ENCODE data around the gene TTLL11.
"Not testable (repeated sequence)": the region's sequence is repeated elsewhere in the genome, so short reads cannot be mapped to it uniquely, and the experiment has no call there.

The TTLL11 gene

DNA sequence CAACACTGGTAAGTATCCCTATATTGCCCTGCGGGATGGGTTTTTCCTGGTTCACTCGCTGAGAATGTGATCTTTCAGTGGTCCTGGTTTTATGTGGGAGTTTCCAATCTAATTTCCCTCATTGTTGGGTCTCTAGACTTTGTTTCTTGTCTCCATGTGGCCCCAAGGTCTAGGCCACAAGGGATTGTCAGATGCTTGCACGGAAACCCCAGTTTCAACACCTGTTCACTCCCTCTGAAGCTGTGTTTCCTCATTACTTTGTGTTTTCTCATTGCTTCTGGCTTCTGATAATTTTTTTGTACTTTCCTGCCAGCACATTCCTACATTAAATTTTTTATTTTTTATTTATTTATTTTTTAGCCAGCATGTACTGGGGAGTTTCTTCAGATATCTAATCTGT is 191.5 kb downstream of the TTLL11 start:
- no peak for DNase-seq (ENCODE audit: low read depth)

GRCh38 chr9:121900163-121900562 is 192.9 kb downstream of the TTLL11 start:
- no peak for DNase-seq (ENCODE audit: low read depth)

DNA sequence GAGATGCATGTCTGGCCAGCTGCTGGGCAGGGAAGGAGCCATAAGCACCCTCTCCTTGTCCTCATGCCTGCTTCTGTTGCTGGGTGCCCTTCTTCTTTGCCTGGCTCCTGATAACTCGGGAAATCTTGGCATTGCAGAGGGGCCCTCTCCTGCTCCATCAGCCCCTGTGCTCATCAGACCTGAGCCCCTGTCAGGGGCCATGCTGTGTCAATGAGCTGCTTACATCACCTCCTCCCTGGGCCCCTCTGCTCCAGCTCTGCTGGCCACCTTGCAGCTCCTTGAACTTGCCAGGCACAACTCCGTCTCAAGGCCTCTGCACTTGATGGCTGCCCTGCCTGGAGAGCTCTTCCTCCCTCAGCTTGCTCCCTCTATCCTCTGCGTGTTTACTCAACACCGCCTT is 194.3 kb downstream of the TTLL11 start:
- no peak for DNase-seq (ENCODE audit: low read depth)

DNA sequence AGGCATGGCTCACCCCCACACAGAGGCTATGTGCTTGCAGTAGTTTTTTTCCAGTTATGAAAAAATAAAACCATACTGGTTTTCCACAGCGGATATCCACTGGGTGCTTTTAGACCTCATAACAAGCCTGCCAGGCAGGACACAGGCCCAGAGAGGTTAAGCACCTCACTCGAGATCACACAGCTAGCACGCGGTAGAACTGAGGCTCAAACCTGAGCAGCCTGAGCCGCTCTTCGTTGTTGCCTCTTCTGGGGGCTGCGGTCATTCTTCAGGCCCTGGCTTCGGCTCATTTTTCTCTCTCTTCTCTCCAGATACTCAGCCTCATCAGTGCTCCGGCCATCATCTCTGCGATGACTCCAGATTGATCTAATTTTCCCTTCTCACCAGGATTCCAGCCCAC is 196.0 kb downstream of the TTLL11 start:
- no peak for DNase-seq (ENCODE audit: low read depth)

DNA sequence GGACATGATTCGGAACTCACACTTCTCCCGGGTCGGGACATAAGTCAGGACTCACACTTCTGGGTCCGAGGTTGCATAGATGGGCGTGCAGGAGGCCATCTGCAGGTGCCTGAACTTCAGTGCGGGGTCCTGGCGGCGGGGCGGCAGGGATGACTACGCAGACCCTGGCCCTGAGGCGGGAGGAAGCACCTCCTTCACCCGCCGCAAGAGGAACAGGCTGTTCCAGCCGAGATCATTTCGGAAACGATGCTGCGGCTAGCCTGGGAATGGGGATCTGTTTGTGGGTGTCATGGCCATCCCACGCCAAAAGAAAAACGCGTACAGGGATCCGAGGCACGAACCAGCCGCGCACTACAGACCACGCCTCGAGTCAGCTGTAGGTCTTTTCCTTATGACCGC is 196.6 kb downstream of the TTLL11 start:
- DNase-seq (ENCODE audit: low read depth): no peak

DNA sequence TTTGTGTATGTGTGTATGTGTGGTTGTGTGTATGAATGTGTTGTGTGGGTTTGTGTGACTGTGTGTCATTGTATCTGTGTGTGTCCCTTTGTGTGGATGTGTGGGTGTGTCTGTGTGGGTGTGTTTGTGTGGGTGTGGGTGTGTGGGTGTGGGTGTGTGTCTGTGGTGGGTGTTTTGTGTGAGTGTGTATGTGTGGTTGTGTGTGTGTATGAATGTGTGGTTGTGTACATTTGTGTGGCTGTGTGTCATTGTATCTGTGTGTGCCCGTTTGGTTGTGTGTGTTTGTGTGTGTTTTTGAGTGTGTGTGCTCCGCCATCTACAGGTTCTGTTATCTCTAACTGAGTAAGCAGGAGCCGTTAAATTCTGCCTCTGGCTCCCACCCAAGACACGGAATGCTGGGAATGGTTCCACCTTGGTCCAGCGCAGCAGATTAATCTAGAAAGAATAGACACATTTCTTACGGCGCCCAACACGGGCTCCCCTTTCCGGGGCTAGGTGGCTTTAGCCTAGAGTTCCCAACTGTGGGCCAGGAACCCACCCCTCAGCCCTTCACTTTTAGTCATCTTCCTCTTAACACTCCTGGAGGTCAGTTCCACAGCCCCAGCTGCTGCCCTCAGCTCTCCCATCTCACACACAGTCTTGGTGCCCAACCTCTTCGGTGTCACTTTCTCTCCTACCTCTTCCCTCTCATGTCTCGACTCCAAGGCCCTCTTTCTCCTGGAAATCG is 197.1 kb downstream of the TTLL11 start:
- DNase-seq (ENCODE audit: low read depth): no peak

GRCh38 chr9:121895358-121895757 is 197.8 kb downstream of the TTLL11 start:
- DNase-seq (ENCODE audit: low read depth): no peak

DNA sequence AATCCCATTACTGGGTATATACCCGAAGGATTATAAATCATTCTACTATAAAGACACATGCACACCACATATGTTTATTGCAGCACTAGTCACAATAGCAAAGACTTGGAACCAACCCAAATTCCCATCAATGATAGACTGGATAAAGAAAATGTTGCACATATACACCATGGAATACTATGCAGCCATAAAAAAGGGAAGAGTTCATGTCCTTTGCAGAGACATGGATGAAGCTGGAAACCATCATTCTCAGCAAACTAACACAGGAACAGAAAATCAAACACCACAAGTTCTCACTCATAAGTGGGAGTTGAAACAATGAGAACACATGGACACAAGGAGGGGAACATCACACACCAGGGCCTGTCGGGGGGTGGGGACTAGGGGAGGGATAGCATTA is 198.7 kb downstream of the TTLL11 start:
- DNase-seq (ENCODE audit: low read depth): not testable (repeated sequence)

GRCh38 chr9:121893786-121894185 is 199.3 kb downstream of the TTLL11 start:
- DNase-seq (ENCODE audit: low read depth): no peak

DNA sequence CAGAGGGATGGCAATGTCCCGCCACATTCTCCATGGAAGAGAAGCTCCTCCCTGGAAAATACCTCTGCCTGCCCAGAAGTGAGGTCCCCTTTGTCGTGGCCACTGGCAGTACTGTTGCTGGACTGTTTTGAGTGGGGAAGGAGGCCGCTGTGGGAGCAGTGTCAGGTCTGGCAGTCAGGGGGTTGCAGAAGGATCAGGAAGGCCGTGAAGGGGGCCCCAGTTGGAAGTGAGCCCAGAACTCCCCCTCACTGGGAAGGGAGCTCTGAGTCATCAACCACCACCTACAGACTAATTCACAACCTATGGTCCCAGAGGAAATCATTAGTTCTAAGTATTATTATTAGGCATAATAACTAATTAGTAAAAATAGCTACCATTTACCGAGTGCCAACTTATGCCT is 200.4 kb downstream of the TTLL11 start:
- DNase-seq (ENCODE audit: low read depth): no peak

- DNase-seq (ENCODE audit: low read depth): no peak
These were observed 202.4 kb downstream of the TTLL11 start for GRCh38 chr9:121890746-121891145.

GRCh38 chr9:121889990-121890563 is 203.0 kb downstream of the TTLL11 start:
- no peak for DNase-seq (ENCODE audit: low read depth)

GRCh38 chr9:121888438-121888775 is 204.7 kb downstream of the TTLL11 start:
- no peak for DNase-seq (ENCODE audit: low read depth)

DNA sequence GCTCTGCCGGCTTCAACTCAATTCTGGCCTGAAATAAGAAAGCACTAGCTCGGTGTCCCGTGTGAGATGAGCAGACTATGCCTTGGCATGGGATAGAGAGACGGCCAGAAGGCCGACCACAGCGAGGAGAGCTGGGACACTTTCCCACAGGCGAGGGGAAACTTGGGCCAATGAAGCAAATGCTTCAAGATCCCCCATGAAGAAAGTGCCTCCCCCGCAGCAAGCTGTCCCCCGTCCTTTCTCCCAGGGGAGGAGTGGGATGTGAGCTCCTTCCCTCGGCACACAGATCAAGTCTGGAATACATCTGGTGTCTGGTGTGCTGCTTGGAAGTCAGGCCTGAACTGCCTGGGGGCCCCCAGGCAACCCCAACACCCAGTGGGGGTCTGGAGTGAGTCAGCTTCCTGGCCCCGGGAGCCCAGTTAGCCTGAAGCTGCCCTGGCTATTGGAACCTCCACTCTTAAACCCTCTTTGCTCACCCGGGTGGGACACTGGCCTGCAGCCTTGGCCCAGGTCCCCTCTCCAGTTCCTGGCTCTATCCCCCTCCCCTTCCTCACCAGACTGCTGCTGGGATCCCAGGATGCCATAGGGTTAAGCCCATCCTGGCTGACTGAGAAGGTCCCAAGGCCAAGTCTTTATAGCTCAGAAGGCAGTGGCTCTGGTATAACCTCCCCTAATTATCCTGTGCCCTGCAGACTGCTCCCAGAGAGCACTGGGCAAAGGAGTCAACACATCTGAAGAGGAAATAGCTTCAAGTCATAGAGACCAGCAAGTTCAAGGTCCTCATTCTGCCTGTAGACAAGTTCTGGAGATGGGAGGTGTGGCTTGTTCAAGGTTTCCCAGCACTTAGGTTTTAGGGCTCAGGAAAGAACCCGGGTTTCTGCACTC is 205.3 kb downstream of the TTLL11 start:
- DNase-seq (ENCODE audit: low read depth): no peak

- no peak for DNase-seq (ENCODE audit: low read depth)
These were observed 206.2 kb downstream of the TTLL11 start for GRCh38 chr9:121886759-121887485.

DNA sequence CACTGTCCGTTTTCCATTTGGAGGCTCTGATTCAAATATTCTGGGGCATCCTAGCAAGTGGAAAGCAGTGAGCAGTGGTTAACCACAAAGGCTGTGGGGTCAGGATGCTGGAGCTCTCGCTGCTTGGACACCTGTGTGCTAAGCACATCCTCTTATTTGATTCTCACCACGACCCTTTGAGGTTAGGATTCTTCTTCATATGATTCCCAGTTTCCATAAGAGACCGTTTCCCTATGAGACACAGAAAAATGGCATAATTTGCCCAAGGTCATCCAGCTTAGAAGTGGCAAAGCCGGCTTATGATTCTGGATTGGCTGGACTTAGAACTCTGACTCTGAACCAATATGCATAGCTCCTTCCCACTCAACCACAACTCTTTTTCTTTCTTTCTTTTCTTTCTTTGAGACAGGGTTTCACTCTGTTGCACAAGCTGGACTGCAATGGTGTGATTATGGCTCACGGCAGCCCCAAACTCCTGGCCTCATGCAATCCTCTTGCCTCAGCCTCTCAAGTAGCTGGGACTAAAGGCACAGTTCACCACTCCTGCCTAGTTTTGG is 207.7 kb downstream of the TTLL11 start:
- no peak for DNase-seq (ENCODE audit: low read depth)

GRCh38 chr9:121884057-121884541 is 209.0 kb downstream of the TTLL11 start:
- DNase-seq (ENCODE audit: low read depth): no peak

DNA sequence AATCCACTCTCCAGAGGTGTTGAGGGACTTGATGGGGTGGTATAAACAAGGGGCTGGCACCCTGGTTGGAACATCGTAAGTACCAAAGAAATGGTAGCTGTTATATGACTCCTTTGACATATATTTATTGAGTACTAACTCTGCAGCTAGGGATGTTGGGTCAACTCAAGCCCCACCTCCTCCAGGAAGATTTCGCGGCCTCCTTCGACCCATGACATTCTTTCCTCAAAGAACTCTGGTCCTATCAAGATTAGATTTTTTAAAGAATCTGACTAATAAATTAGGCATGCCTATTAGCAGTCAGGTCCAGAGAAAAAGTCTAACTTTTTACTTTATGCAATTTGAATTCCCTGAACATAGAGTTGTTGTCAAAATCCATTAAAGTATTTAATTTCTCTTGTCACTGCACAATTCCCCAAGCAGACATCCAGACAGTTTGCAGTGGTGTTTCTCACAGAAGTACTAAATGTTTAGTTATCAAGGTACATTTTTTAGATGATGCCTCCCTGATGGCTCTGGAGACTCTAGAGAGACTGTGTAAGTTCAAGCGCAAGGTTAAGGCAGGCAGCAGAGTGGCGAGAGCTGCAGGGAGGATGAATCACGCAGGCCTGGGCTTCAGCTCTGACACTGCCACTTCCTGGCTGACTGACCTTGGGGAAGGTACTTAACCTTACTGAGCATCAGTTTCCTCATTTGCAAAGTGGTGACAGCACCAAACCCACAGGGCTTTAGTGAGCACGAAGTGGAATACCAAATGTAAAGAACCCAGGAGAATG is 209.6 kb downstream of the TTLL11 start:
- no peak for DNase-seq (ENCODE audit: low read depth)

- no peak for DNase-seq (ENCODE audit: low read depth)
These were observed 211.1 kb downstream of the TTLL11 start for GRCh38 chr9:121881920-121882500.

DNA sequence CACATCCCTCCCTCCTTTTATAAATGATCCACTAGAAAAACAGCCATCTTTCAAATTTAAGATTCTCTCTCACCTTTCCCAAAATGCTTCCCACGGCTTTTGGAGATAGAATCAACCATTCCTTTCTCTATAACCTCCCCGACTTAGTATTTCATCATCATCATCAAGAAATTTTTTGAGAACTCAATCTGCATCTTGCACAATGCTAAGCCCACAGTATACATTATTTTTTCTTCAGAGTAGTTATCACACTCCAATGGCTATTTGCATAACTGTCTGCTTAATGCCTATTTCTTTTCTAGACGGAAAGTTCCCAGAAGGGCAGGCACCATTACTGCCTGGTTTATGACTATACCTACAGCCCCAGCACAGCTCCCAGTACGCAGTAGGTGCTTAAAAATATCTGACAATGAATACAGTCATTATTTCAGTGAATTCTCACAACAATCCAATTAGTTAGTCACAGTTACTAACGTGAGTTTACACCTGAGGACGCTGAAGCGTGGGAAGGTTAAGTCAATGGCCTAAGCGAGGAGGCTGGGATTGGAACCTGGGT is 212.7 kb downstream of the TTLL11 start:
- no peak for DNase-seq (ENCODE audit: low read depth)
